Activated T-cell treated with anti-CD3 and anti-CD28 coated beads, Interleukin-2, amount 50 U/mL, for 24 hours (primary cell): ENCODE measurements around the gene NUP98.
A peak's percentile ranks its signal among the peaks of the same experiment; 100 is the strongest.

ENCODE experiments used
- DNase-seq: peaks from one replicate; pipeline ENCODE4 v3.0.0-alpha.2; 2020
- H3K27ac Mint-ChIP-seq: 2 replicates; pipeline ENCODE4 v1.8.0; 2020; ENCODE audit warnings: mild to moderate bottlenecking, mixed read lengths
- H3K27me3 Mint-ChIP-seq: 2 replicates; pipeline ENCODE4 v1.8.0; 2020; ENCODE audit warnings: mixed read lengths
- H3K36me3 Mint-ChIP-seq: 2 replicates; pipeline ENCODE4 v1.8.0; 2020; ENCODE audit warnings: low read depth, mixed read lengths
- H3K4me1 Mint-ChIP-seq: 2 replicates; pipeline ENCODE4 v1.8.0; 2020; ENCODE audit warnings: low read depth, mixed read lengths
- H3K4me3 Mint-ChIP-seq: 2 replicates; pipeline ENCODE4 v1.8.0; 2020; ENCODE audit warnings: mild to moderate bottlenecking, moderate library complexity, mixed read lengths
- H3K9me3 Mint-ChIP-seq: 2 replicates; pipeline ENCODE4 v1.8.0; 2020; ENCODE audit warnings: mixed read lengths

NUP98 gene

DNA sequence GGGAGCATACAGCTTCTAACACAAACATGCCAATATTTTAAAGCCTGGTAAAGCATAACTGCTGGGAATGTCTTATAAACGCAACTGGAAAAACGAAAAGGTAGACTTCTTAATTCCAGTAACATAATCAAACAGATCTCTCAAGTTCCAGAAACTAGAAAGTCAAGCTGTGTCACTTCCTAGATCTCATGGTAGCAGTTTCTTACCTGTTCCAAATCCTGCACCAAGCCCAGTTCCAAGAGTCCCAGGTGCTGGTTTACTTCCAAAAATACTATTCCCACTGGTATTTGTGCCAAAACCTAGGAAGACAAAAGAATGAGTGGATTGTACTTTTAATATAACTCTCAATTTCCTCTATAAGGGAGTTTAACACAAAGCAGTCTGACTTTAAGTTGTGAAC, 44.2 kb downstream of the NUP98 start:
- no peaks in the 10 kb centered on the region for H3K27me3 Mint-ChIP-seq

GRCh38 chr11:3747704-3748103, 49.6 kb downstream of the NUP98 start:
- Mint-ChIP-seq H3K36me3 (peaks cover 78% of the 10 kb centered on the region), H3K27me3 (no peaks in the 10 kb centered on the region), H3K27ac (peak overlapping the region; percentile 56), H3K9me3 (no peaks in the 10 kb centered on the region), H3K4me3 (no peak overlapping the region), H3K4me1 (peaks cover 9% of the 10 kb centered on the region)
- no peak for DNase-seq

More for the DNA sequence above, 44.2 kb downstream of the NUP98 start:
- Mint-ChIP-seq H3K9me3 (no peaks in the 10 kb centered on the region), H3K36me3 (peaks cover 81% of the 10 kb centered on the region), H3K4me3 (no peak overlapping the region), H3K4me1 (peaks cover under 1% of the 10 kb centered on the region), H3K27ac (peak overlapping the region; percentile 68)
- DNase-seq: no peak

- Mint-ChIP-seq H3K4me1 (peaks cover 9% of the 10 kb centered on the region), H3K27ac (peak overlapping the region; percentile 4), H3K27me3 (no peaks in the 10 kb centered on the region), H3K36me3 (peaks cover 77% of the 10 kb centered on the region), H3K4me3 (no peak overlapping the region), H3K9me3 (no peaks in the 10 kb centered on the region)
- DNase-seq: no peak
Measured at GRCh38 chr11:3745161-3745560, 52.2 kb downstream of the NUP98 start.

DNA sequence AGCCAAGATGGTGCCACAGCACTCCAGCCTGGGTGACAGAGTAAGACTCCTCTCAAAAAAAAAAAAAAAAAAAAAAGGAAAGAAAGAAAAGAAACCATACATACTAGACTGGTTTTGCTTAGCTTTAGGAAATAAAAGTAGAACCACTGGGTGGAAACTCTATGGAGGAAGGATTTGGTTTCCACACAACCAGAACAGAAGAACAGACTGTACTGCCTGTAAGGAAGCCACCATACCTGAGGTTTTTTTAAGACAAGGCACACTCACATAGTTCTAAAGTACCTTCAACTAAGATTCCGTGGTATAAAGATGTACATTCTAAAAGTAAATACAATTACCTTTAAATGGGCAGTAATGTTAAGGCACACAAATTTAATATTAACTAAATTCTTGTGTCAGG, 58.6 kb downstream of the NUP98 start:
- Mint-ChIP-seq H3K27ac (peak overlapping the region; percentile 33), H3K27me3 (no peaks in the 10 kb centered on the region), H3K9me3 (no peaks in the 10 kb centered on the region), H3K36me3 (peaks cover 85% of the 10 kb centered on the region), H3K4me1 (peaks cover under 1% of the 10 kb centered on the region), H3K4me3 (no peak overlapping the region)
- no peak for DNase-seq

- H3K4me3 Mint-ChIP-seq: no peak overlapping the region
- no peaks in the 10 kb centered on the region for H3K9me3 Mint-ChIP-seq
- DNase-seq: no peak
- peaks cover 2% of the 10 kb centered on the region for H3K4me1 Mint-ChIP-seq
- no peaks in the 10 kb centered on the region for H3K27me3 Mint-ChIP-seq
- H3K27ac Mint-ChIP-seq: peak overlapping the region; percentile 33
- H3K36me3 Mint-ChIP-seq: peaks cover 90% of the 10 kb centered on the region
Measured at GRCh38 chr11:3738241-3738640, 59.1 kb downstream of the NUP98 start.

- no peaks in the 10 kb centered on the region for H3K27me3 Mint-ChIP-seq
- DNase-seq: no peak
- peaks cover 93% of the 10 kb centered on the region for H3K36me3 Mint-ChIP-seq
- H3K4me3 Mint-ChIP-seq: no peak overlapping the region
- H3K9me3 Mint-ChIP-seq: no peaks in the 10 kb centered on the region
- peaks cover 2% of the 10 kb centered on the region for H3K4me1 Mint-ChIP-seq
- no peak overlapping the region for H3K27ac Mint-ChIP-seq
Measured at GRCh38 chr11:3737386-3737933, 59.9 kb downstream of the NUP98 start.

DNA sequence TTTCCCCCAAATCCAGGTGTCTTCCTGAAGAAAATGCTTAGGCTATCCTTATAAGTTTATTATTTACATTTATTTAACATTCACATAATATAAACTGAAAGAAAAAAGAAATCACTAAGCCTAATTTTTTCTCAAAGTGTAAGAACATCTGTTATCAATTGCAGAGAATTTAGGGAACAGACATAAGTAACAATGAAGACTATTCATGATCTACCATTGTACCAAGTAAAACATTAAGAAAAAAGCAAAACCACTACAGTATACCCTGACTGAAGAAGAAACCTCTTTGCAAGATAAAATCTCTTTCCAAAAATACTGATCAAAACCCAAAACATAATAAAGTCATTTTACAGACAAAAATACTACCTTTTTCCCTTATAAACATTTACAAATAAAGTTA, 60.5 kb downstream of the NUP98 start:
- peaks cover 2% of the 10 kb centered on the region for H3K4me1 Mint-ChIP-seq
- peaks cover 95% of the 10 kb centered on the region for H3K36me3 Mint-ChIP-seq
- H3K27me3 Mint-ChIP-seq: no peaks in the 10 kb centered on the region
- H3K4me3 Mint-ChIP-seq: no peak overlapping the region
- DNase-seq: no peak
- H3K9me3 Mint-ChIP-seq: no peaks in the 10 kb centered on the region
- H3K27ac Mint-ChIP-seq: peak overlapping the region; percentile 34

DNA sequence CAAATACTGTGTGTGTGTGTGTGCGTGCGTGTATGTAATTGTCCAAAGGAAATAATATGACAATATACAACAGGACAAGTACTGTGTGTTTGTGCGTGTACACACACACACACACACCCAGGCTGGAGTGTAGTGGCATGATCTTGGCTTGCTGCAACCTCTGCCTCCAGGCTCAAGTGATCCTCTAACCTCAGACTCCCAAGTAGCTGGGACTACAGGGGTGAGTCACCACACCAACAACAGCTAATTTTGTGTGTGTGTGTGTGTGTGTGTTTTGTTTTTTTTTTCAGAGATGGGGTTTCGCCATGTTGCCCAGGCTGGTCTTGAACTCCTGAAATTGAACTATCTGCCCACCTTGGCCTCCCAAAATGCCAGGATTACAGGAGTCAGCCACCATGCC, 61.5 kb downstream of the NUP98 start:
- no peak for DNase-seq
- Mint-ChIP-seq H3K27me3 (no peaks in the 10 kb centered on the region), H3K36me3 (peaks cover 94% of the 10 kb centered on the region), H3K4me3 (no peak overlapping the region), H3K27ac (no peak overlapping the region), H3K9me3 (no peaks in the 10 kb centered on the region), H3K4me1 (peaks cover 2% of the 10 kb centered on the region)

DNA sequence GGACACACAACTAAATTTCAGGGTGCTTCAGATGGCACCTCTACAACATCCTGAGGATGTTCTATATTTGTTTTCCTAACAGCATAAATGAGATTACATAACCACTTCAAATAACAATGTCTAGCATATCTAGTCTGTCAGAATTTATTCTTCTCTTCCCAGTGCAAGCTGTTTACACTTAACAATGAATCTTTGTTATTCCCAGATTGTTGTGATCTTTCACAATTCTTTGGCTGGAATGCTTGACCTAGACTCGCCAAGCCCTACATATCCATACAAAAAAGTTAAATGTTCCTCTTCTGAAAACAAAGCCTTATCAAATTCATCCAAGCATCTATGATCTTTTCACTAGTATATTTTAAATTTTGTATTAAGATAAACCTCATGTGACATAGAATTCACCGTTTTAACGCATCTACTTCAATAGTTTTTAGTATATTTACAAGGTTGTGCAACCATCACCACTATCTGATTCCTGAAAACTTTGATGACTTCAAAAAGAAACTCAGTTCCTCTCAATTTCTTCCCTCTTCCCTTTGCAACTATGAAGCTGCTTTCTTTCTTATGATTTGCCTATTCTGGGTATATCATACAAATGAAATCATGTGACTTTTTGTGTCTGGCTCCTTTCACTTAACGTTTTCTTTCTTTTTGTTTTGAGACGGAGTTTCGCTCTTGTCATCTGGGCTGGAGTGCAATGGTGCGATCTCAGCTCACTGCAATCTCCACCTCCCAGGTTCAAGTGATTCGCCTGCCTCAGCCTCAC, 64.5 kb downstream of the NUP98 start:
- Mint-ChIP-seq H3K27me3 (no peaks in the 10 kb centered on the region), H3K27ac (peak overlapping the region; percentile 3)

DNA sequence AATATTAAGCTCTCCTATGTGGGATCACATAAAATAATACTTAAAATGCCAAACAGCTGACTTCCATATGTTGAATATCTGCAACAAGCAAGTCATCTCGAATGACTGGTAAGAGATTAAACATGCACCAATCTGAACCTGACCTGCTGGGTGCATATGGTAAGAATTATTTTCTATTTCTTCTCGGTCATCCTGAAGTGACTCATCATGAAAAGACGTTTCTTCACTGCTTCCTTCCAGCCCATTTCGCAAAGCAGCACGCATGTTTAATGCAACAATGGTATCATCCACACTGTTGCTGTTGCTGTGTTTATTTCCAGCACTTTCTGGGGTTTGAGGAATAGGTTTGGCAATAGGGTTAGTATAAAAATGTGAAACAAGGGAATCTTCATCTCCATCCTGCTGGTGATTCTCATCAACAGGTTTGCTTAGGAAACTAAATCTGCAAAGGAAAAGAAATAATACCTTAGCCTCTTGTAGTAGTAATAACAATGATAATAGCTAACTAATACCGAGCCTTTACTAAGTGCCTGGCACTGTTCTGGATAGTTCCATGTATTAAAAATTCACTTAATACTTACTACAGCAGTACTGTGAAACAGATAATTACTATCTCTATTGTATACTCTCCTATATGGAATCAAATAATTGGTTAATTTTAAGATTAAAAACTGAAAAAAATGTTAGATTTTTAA, 74.2 kb downstream of the NUP98 start:
- H3K36me3 Mint-ChIP-seq: peaks cover 88% of the 10 kb centered on the region
- H3K4me1 Mint-ChIP-seq: no peaks in the 10 kb centered on the region
- H3K9me3 Mint-ChIP-seq: no peaks in the 10 kb centered on the region
- H3K4me3 Mint-ChIP-seq: no peak overlapping the region
- H3K27me3 Mint-ChIP-seq: no peaks in the 10 kb centered on the region
- DNase-seq: no peak
- H3K27ac Mint-ChIP-seq: no peak overlapping the region

More for the DNA sequence above, 64.5 kb downstream of the NUP98 start:
- peaks cover 2% of the 10 kb centered on the region for H3K4me1 Mint-ChIP-seq
- H3K9me3 Mint-ChIP-seq: no peaks in the 10 kb centered on the region
- no peak overlapping the region for H3K4me3 Mint-ChIP-seq
- no peak for DNase-seq
- H3K36me3 Mint-ChIP-seq: peaks cover 93% of the 10 kb centered on the region

- H3K4me1 Mint-ChIP-seq: no peaks in the 10 kb centered on the region
- no peak overlapping the region for H3K4me3 Mint-ChIP-seq
- no peak overlapping the region for H3K27ac Mint-ChIP-seq
- no peak for DNase-seq
- peaks cover 88% of the 10 kb centered on the region for H3K36me3 Mint-ChIP-seq
- H3K27me3 Mint-ChIP-seq: no peaks in the 10 kb centered on the region
- no peaks in the 10 kb centered on the region for H3K9me3 Mint-ChIP-seq
Measured at GRCh38 chr11:3722100-3722499, 75.3 kb downstream of the NUP98 start.

DNA sequence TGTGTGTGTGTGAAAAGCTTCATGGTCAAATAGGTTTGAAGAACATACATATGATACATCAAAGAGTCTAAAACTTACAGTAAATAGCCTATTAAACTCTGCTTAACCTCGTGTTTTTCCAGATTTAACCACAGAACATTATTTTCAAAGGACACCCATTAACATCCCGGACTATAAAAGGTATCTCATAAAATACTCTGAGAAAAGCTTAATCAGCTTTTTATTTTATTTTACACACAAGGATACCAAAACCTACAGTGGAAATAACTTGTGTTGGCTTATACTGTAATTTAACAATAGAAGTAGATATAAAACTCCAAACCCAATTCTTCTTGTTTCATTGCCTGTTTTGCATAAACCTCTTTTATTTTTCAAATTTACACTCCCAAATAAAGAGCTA, 76.4 kb downstream of the NUP98 start:
- no peaks in the 10 kb centered on the region for H3K9me3 Mint-ChIP-seq
- peaks cover 88% of the 10 kb centered on the region for H3K36me3 Mint-ChIP-seq
- no peaks in the 10 kb centered on the region for H3K27me3 Mint-ChIP-seq
- H3K4me3 Mint-ChIP-seq: no peak overlapping the region
- DNase-seq: no peak
- H3K4me1 Mint-ChIP-seq: no peaks in the 10 kb centered on the region
- H3K27ac Mint-ChIP-seq: no peak overlapping the region

GRCh38 chr11:3712274-3712673, 85.1 kb downstream of the NUP98 start:
- Mint-ChIP-seq H3K9me3 (no peaks in the 10 kb centered on the region), H3K36me3 (peaks cover 93% of the 10 kb centered on the region), H3K4me1 (peaks cover 4% of the 10 kb centered on the region), H3K27ac (peak overlapping the region; percentile 9), H3K27me3 (no peaks in the 10 kb centered on the region), H3K4me3 (no peak overlapping the region)
- DNase-seq: no peak

DNA sequence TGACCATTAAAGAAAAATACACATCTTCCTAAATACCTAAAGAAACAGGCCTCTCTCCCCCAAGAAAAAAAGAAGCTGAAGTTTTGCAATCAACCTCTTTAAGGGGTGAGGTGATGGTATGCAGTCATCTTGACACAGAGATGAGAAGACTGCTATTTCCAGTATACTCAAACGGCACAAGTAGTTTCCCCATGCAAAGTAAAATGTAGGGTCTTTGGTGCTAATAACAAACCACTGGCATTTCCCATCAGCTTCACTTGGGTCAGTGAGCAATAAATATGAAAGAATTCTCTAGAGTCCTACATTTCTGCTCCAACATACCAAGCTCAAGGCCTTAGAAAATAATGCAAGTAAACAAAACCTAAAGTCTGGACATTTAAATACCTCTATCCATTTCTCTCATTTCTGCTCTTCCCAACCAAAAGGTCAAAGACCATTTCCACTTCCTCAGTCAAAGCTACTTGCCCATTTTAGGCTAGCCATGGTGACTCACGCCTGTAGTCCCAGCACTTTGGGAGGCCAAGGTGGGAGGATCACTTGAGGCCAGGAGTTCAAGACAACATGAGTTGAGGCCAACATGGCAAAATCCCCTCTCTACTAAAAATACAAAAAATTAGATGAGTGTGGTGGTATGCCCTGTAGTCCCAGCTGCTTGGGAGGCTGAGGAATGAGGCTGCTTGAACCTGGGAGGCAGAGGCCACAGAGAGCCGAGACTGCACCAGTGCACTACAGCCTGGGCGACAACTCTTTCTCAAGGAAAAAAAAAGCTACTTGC, 86.7 kb downstream of the NUP98 start:
- DNase-seq: no peak
- Mint-ChIP-seq H3K27ac (peak overlapping the region; percentile 78), H3K4me1 (peaks cover 4% of the 10 kb centered on the region), H3K27me3 (no peaks in the 10 kb centered on the region), H3K9me3 (no peaks in the 10 kb centered on the region), H3K4me3 (no peak overlapping the region), H3K36me3 (peaks cover 93% of the 10 kb centered on the region)
